ENCODE results near the gene NEK11.
A peak's percentile ranks its signal among the peaks of the same experiment; 100 is the strongest.
"Not testable (repeated sequence)": the region's sequence is repeated elsewhere in the genome, so short reads cannot be mapped to it uniquely, and the experiment has no call there.

Gene NEK11

DNA sequence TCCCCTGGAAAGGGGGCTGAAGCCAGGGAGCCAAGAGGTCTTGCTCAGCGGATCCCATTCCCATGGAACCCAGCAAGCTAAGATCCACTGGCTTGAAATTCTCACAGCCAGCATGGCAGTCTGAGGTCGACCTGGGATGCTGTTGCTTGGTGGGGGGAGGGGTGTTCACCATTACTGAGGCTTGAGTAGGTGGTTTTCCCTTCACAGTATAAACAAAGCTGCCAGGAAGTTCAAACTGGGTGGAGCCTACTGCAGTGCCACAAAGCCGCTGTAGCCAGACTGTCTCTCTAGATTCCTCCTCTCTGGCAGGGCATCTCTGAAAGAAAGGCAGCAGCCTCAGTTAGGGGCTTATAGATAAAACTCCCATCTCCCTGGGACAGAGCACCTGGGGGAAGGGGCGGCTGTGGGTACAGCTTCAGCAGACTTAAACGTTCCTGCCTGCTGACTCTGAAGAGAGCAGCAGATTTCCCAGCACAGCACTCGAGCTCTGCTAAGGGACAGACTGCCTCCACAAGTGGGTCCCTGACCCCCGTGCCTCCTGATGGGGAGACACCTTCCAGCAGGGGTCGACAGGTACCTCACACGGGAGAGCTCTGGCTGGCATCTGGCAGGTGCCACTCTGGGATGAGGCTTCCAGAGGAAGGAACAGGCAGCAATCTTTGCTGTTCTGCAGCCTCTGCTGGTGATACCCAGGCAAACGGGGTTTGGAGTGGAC lies 15.8 kb downstream of the NEK11 start:
- DNase-seq (ENCODE audit: low spot score) = not testable (repeated sequence)

DNA sequence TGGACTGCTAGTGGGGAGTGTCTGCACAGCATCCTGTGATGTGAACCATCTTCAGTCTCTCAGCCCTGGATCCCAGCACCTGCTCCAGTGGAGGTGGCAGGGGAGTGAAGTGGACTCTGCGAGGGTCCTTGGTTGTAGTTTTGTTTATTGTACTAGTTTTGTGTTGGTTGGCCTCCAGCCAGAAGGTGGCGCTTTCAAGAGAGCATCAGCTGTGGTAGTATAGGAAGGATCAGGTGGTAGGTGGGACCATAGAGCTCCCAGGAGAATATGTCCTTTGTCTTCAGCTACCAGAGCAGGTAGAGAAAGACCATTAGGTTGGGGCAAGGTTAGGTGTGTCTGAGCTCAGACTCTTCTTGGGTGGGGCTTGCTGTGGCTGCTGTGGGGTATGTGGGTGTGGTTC lies 20.9 kb downstream of the NEK11 start:
- DNase-seq (ENCODE audit: low spot score) = no peak

DNA sequence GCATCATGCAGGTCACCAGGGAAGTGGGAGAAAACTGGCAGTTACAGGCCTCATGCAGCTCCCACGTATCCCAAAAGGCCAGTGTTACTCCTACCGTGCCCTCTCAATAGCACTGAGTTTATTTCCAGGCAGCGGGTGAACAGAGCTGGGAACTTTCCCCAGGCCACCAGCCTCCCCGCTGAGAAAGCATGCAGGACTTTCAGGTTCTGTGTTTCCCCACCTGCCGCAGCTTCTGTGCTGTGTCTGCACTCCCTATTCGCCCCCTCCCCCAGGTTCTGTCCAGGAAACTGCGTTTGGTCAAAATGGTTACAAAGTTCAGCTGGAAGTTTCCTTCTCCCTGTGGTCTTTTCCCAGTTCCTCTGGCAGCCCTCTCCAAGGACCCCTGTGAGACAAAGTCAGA lies 21.4 kb downstream of the NEK11 start:
- DNase-seq (ENCODE audit: low spot score) = no peak

DNA sequence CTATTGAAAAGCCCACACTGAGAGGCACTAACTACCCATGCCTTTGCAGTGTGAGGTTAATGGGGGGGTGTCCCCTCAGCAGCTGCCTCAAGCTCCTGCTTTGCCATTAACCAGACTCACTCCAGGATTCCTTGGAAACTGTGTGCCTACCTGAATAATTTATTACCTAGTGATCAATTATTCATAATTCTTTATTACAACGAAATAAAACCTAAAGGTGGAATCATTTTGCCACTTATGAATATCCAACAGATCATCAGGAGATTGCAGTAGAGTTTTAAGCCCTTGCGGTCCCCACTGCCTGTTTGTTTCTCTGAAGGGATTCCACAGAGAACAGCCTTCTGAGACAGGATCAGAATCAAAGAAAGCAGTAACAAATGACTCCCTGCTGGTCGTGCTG lies 23.3 kb downstream of the NEK11 start:
- DNase-seq (ENCODE audit: low spot score) = no peak

DNA sequence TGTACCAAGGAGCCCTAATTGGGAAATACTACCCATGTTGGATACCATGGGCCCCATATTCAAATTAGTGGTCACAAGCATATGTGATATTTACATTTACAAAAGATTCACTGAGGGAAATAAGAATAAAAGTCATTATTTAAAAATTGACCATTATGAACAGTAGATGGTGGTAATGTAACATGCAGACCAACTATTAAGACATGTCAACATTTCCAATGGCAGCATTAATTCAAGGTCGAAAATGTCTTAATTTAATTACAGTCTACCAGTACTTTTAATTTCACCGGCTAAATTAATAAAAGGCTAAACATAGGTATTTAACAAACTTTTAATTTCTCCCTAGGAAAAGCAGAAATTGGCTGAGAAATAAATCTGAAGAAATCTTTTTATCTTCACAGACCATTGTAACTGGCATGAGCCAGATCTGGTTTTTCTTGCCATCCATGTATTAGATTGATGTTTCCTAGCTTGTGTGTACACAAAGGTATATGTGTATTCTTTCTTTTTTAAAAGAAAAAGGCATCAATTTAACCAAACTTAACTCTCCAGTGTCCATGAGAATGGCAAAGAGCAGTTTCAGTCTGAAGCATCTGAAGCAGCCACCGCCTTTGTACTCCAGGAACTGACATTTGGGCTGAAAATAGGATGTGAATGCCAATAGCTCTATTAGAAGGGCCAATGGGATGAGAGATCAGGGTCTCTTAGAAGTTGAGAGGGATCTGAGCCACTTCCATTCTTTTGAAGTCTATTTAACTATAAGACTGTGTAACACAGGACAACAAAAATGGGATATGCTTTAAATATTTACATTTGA lies 26.6 kb downstream of the NEK11 start:
- DNase-seq (ENCODE audit: low spot score) = peak; percentile 11

DNA sequence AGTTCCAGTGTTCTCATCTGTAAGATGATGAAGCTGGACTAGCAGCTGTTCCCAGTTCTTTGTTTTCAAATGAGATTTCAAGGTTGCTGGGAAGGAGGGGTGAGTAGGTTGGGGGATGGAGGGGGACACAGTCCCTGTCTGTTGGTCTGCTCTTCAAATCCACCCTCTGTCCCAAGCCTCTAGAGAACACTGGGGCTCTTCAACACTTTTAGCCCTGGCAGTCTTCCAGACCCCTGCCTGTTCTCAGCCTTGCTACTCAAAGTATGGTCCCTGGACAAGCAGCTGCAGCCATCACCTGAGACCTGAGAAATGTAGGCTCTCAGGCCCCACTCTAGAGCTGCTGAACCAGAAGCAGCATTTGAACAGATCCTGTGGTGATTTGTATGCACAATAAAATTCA lies 41.3 kb downstream of the NEK11 start:
- no peak for DNase-seq (ENCODE audit: low spot score)

DNA sequence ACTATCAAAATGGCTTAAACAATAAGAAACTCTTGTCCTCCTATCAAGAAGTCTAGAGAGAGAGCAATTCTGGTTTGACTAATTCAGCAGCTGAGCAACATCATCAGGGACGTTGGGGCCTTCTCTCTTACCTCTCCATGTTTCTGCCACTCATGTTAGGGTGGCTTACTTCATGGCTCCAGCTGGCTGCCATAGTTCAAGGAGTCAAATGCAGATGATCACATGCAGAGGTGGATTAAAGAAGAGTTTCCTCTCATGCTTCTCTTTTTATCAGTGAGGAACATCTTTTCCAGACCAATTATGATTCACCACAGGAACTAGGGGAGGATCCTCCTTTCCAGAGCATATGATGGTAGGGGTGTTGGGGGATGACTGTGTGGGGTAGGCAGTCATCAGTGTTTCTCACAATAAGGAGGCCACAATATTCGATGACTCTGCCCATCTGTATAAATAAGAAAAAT lies 45.5 kb downstream of the NEK11 start:
- DNase-seq (ENCODE audit: low spot score) = peak; percentile 4

DNA sequence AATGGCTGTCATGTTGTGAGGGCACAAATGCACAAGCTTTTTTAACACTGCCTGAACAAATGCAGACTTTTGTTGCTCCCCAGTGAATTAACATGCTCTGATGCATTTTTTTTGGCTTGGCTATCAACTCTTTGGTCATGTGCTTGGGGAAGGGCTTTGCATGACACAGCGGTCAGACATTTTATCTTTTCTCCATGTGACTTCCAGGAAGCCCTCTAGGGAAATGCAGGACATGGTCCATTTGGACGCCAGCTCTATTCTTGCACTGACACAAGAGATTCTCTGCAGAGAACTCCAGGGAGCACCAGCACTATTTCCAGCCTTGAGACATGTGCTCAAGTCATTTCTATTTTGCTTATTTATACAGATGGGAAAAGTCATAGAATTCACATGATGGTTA lies 46.2 kb downstream of the NEK11 start:
- DNase-seq (ENCODE audit: low spot score) = no peak

DNA sequence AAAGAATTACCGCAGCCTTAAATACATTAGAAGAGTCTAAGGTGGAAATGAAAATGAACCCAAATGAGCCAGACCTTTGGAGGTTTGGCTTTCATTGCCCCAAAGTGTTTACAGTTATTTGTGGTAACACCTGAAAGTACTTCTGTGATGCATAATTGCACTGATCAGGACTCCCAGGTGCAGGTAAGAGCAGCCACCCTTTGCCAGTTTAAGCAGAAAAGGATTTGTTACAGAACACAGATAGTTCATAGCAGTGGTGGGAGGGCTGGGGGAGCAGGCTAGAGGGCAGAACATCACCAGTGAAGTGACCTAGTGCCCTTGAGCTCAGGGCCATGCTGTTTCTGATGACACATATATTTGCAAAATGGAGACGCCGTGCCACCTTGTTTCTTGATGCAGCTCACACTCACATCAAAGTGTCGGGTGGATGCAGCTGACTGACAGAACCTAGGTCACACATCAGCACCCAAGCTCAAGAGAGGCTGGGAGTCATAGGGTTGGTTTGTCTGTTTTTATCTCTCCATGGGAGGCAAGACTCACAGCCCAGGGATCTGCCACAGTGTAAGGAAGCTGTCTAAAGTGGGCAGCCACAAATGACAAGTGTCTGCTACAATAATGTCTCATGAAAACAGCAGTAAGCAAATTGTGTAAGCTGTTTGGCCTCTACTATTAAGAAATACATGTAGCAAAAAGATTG lies 49.1 kb downstream of the NEK11 start:
- DNase-seq (ENCODE audit: low spot score) = no peak

DNA sequence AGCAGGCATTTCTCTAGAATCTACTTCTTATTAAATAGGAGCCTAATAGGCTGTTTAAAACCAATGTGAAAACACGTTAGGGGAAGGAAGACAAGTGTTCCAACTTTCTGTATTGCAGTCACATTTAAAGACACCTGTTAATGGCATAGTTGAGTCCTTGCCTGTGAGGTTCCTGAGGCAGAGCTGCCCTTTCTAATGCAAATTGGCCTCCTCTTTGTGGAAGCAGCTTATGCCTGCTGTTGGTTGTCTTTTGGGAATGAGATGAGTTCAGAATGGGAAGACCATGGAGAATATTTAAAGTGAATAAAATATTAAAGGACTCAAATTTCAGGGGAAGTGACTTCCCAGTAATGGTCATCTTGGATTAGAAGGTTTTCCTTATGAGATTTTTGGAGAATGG lies 51.2 kb downstream of the NEK11 start:
- DNase-seq (ENCODE audit: low spot score) = no peak

DNA sequence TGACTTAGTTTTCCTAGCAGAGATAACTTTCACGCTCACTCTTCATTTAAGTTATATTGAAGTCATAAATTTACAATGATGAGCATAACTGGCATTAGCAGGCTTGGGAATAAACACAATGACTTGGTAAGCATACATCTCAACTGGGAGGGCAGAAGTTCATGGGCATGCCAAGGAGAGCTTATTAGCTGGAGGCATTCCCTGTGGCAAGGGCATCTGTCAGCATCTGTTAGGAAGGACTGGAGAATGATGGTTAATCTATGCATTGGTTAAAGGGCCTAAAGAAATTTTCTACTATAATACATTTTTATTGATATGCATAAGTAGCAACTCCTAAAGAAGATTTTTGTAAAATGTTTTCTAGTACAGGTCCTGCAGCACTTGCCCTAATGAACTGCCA lies 52.4 kb downstream of the NEK11 start:
- no peak for DNase-seq (ENCODE audit: low spot score)

DNA sequence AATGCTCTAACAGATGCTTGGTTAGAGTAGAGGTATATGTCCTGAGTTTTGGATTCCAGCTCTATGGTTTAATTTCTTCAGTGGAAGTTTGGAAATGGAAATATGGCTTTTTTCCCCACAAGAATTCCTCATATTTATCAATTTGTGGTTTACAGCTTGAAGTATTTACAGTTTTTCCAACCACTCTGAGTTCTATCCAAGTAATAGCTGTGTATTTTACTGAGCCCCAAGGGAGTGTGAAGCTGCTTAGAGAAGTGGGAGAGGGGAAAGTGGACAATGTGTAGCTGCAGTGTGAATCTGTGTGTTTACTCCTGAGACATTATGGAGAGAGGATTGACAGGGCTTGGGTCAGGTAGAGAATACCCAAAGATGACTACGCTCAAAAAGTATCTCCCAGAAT lies 54.5 kb downstream of the NEK11 start:
- no peak for DNase-seq (ENCODE audit: low spot score)

DNA sequence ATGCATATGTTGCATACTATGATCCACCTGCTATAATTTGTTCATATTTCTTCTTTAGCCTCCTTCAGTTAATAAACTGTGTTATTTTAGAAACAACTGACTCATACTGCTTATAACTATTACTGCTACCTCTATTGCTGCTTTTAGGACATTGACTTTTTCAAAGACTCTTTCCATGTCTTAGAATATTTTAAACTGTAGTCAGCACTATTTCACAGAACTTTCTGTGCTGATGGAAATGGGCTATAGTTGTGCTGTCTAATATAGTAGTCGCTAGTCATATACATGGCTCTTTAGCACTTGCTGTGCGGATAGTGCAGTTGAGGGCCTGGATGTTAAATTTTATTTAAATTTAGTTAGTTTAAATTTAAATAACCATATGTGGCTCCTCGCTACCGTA lies 55.6 kb downstream of the NEK11 start:
- no peak for DNase-seq (ENCODE audit: low spot score)

DNA sequence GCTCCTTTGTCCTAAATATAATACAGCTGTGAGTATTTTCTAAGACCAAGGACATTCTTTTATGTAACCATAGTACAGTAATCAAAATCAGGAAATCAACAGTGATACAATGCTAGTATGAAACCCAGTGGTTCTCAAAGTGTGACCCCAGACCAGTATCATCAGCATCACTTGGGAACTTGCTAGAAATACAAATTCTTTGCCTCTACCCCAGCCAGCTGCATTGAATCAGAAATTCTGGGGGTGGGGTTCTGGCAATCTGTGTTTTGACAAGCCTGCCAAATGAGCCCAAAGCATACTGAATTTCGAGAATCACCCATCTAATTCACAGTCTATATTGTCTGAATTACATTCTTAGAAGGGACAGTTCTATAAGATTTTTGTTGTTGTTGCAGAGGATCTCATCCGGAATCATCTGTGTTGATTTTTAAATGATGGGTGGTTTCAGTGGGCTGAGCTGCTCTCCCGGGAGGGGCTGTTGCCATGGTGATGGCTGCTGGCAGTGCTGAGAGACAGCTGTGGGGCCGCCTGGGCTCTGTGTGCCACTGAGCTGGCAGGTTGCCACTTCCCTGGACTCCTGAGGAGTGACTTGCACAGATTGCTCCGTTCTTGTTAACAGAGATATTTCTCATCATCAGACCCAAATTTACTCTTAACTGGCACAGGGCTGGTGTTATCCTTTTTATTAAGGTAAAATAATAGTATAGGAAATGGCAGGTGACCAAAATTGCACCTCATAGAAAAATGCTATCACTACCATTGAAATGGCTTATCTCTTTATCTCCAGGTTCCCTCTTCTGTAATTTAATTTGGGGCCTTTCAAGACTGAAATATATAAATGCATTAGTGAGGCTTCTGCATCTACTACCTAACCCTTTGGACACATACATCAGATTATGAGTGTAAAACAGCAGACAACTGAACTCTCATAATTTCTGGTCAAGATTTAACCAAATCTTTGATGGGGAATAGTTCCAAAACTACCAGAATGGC lies 56.5 kb downstream of the NEK11 start:
- DNase-seq (ENCODE audit: low spot score) = no peak

DNA sequence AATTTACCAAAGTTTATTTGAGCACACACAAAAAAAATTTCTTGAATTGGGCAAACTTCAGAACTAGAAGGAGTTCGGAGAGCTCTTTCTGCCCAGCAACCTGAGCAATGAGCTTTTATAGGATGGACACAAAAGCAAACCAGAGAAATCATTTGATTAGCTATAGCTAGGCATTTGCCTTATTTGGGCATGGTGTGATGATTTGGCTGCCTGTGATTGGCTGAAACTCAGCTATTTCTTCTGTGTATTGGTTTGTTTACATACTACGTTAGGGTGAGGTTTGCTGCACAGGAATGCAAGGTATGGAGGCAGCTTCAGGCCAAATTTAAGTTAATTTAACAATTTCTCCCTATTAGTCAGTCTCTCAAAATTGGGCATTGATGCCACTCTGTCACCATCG lies 65.1 kb downstream of the NEK11 start:
- DNase-seq (ENCODE audit: low spot score) = no peak

DNA sequence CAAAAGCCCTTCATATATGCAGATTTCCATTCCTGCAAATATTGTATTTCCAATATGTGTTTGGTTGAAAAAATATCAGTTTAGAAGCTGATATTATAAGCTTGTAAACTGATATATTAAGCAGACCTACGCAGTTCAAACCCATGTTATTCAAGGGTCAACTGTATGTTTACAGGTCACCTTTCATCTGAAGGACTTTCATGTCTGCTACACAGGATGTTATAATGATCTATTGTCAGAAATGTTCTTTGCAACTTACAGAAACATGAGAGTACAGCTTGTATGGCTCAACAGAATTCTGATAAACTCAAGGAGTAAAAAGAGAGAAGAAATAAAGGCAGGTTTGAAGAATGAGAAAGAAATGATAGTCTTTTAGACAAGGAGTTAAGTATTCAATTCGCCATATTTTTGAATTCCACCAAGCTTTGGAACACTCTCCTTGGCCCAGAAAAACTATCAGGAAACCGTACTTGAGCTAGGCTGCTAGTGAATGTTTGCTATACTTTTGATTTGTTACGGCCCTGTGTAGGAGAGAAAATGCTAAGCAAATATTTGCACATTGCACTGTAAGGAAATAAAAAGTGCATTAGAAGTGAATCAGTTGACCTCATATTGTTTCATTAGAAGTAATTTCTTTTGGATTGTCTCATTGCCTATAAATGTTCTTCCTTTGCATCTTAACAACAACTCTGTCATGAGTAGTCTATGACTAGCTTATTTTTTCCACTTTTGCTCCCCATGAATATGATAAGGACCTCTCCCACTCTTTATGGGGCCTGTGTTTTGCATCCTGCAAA lies 81.2 kb downstream of the NEK11 start:
- DNase-seq (ENCODE audit: low spot score) = no peak

DNA sequence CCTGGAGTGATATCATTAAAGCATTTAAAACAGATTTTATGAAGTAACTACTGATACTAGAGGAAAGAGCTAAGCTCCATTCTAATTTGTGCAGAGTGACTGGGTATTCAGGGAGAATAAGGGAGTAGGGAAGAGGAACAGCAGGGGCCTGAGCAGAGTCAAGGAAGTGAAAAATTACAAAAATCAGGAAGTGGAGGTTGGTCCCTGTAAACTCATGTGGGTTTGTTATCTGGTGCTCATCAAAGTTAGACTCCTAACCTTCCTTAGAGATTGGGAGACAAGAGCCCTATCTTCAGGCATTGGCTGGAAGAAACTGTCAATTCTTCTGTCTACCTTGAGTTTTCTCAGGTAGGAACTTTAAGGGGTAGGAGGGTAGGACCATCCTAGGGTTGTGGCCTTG lies 82.5 kb downstream of the NEK11 start:
- DNase-seq (ENCODE audit: low spot score) = no peak

DNA sequence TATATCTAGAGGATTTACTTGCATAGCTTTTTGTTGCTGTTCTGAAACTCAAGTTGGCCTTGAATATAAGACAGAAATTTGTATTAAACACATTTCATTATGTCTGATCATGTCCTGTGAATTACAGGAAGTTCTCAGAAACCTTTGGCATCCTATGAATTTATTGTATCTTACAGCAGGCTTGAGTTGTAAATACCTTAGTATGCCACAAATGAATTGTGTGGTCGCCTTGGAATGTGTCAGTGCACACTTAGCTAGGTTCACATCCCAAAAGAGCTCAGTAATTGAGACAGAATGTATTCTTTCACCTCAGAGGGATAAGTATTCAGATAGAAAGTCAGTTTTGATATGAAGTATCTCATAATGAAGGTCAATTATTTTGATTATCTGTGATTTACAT lies 83.4 kb downstream of the NEK11 start:
- DNase-seq (ENCODE audit: low spot score) = no peak

DNA sequence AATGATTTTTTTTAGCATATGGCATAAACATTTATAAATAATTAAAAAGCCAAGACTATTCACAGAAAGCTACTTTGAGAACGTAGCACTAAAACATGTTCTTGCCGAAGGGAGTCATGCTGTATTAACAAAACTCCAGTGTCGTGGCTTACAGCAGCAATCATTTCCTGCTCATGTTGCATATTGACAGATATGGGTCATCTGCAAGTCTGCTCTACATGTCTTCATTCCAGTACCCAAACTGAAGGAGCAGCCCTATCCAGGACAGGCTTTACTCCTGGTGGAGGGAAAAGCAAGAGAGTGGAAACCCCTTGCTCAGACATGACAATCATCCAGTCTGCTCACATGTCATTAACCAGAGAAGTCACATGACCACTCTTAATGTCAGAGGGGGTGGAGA lies 87.6 kb downstream of the NEK11 start:
- DNase-seq (ENCODE audit: low spot score) = no peak

DNA sequence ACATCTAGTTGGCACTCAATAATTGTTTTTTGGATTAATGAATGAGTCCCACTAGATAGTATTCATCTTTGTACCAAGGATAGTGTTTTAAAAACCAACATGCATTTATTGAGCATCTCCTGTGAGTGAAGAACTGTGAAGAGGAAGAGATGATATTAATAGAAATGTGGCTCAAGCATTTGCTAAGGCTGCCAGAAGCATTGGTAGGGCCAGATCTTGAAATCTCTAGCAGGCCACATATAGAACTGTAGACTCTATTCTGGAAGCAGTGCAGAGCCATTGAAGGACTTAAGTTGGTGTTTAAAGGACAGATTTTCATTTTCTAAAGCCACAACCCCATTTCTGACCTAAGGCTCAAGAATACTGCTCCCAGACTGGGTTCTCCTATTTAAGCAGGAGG lies 99.0 kb downstream of the NEK11 start:
- no peak for DNase-seq (ENCODE audit: low spot score)

DNA sequence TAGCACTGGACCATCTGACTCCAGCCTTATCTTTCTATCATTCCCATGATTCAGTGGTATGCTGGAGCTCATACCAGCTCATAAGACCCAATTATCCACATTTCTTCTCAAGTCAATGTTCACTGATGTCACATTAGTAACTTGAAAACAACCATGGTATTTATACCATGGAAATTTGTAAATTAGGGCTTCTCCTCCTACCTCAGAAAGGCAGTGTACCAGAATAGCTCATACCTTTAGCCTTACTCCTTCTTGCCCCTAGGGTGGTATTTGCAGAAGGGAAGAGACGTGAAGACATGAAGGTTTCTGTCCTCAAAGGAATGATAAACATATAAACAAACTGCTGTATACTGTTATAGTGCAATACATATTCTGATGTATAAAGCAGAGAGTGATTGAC lies 114.2 kb downstream of the NEK11 start:
- DNase-seq (ENCODE audit: low spot score) = no peak
